HG03175 (cell line): ENCODE data around the gene CHN1.

Experiments
- ATAC-seq: cut with Tn5 transposase; IDR thresholded peaks from one replicate; pipeline ENCODE4 v1.9.1; 2021; ENCODE audit warnings: mild to moderate bottlenecking, moderate library complexity; ENCODE audit not compliant: unreplicated experiment

CHN1 gene

DNA sequence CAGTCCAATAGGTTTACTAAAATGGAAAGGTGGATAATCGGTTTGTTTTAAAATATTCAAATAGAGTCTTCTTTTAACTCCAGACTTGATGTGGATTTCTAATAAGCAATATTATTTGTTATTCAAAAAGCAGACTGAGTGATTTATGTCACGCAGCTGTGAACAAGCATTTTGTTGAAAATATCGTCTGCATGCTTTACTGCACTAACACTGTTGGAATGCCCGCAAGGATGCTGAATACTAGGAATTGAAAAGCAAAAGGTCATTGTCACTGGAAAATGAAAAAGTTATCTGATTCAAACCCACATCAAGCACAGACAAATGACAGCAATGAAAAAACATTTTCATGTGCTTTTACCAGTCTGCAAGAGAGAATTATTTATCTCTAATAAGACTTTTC, 31.1 kb downstream of the CHN1 start:
- ATAC-seq, result no peak

DNA sequence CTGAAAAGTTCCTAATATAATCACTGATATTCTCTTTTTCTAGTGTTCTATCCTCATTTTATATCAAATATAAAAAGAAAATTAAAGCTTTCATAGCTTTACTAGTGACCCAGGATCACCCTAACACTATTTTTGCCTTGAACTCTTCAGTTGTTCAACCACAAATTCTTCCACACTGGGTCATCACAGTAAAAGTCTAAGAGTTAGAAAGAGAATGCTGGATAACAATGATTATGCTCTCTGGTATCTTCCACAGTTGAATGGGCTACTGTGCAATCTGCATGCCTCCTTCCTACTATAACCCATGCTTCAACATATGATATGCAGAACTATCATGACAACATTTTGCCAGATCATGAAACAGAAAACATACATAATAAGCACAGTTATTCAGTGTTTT, 32.3 kb downstream of the CHN1 start:
- ATAC-seq, result no peak

DNA sequence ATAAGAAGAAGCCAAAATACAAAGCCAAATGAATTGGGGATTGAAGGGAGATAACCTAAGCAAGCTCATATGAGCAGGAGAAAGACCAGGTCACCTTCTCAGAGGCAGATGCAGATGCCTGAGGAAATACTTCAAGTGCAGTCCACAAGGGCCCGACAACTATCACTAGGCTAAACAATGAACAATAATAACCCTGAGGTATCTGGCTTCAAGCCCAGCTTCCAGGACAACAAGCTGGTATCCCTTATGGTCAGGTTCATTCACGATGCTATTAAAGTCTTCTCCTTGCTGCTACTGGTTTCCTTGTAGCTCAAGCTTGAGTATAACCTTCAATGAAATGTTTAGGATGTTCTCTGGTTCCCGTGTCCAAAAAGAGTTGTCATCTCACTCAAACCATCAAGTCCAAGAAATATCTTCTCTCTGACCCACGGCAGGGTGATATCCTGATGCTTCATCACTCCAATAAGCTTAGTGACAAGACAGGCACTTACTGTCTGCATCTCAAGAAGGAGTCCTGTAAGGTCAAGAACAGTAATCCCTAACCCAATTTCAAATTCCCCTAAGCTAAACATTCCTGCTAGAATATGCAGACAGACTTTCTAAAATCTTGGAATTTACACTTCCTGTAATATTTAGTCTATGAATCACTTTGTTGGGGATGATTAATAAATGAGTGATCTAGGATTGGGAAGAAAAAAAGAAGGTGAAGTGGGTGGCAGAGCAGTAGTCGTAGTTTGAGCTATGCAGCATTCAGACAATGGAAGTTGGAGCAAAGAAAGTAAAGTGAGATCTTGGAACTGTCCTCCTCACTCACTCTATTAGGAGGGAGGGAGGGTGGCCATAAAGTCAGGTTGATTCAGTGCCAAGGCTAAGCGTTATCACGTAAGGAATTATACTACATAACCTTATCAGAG, 33.1 kb downstream of the CHN1 start:
- no peak for ATAC-seq

DNA sequence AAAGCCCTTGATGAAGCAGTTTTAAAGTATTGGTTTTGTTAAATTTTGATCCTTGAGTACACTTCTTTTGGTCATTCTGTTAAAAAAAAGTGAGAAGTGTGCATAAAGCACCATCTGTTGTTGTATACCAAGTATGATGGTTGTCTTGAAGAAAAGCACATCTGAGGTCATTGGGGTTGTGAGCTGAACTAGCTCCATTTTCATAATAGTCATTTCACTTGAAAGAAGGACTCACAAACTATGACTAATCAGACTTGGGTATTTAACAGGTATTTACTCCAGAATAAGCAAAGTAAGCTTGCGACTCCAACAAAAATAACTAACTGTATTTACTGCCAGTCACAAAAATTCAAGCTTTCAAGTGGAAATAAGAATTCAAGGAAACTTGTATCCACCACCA, 35.1 kb downstream of the CHN1 start:
- no peak for ATAC-seq

DNA sequence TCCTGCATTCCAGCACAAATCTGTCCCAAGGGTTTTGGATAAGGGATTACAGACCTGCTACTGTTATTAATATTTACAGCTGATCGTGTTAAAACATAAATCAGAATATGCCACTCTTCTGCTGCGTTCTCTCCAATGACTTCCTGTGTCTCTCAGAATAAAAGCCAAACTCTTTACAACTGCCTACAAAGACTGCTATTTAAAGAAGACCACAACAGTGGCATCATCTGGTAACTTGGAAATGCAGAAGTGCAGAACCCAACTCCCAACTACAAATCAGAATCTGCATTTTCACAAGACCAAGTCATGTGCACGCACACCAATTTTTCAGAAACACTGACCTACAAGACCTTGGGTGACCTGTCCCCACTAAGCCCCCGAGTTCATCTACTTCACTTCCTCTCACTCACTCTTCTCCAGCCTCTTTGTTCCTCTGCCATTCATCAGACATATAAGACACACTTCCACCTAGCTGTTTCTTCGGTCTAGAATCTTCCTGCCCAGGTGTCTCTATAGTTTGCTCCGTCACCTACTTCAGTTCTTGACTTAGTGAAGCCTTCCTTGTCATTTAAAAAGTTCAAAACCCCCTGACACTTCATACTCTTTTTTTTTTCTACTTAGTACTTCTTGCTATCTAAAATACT, 36.0 kb downstream of the CHN1 start:
- ATAC-seq, result no peak

DNA sequence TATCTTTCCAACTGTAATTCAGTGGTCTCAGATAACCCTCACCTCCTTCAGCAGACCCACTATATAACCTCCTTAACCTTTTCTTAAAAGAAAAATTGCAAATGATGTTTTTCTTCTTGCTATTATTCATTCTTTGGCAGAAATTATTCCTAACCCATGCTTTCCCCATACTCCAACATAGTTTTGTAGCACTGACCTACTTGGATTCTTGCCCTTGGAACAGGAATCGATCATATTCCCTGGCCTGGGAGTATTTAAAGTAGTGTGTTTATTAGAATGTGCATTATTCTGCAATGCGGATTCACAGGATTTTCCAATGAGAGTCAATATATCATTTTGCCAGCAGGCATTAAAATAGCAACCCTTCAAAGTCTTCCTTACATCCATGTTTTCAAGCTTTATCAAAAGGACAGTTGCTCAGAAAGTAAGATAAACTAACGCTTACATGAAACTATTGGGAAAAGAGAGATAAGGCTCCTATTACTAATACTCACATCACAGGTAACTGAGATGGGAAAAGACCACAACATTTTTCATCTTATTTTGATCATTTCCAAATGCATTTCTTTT, 37.4 kb downstream of the CHN1 start:
- no peak for ATAC-seq

DNA sequence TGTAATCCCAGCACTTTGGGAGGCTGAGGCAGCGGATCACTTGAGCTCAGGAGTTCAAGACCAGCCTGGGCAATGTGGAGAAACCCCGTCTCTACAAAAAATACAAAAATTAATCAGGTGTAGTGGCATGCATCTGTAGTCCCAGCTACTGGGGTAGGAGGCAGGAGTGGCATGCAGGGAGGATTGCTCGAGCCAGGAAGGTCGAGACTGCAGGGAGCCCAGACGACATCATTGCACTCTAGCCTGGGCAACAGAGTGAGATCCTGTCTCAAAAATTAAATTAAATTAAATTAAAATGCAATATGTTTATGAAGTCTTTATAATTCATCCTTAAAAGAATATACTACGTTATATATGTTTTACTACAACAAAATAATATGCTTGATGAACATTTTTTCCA, 38.1 kb downstream of the CHN1 start:
- no peak for ATAC-seq

DNA sequence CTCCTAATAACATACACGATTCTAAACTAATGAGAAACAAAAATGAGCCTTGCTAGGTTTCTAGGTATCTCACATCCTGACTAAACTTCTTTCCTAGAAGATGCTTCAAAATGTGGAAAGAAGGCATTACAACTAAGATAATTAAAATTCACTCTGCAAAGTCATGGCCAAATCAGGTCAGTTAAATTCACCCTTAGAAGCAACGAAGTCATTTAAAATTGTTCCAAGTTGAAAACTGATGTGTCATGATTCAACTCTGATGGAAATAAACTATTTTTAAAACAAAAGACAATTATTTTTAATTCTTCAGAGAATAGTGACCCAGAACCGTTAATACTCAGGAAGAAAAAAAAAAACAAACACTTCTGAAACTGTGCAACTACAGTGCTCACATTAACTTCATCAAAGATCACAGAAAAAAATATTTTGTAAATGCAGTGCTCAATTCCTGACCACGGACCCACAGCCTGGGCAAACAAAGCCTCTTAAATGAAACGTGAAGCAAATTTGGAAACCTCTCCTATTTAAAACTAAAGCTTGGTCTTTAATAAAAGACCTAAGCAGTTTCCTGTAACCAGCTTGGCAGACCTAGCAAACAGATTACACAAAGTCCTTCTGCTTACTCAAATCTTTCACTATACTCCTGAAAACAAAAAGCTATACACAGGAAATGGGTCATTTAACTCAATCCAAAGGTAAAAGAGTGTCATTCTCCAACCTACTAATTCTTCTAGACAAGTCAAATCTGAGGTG, 39.0 kb downstream of the CHN1 start:
- no peak for ATAC-seq

DNA sequence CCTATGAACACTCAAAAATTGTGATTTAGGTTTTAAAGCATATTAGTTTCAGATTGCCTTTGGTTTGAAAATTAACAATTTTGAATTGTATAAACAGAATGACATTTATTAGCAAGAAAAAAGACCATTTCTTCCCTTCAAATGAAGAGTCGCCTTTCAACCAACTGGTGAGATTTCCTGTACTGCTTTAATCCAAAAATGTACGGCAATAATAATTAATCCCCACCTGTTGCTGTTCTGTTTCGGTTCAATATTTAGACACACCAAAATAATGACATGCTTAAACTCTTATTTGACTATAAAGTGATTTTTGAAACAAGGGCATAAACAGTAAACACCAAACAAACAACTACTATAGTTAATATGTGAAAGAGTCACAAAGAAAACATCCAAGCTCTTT, 39.6 kb downstream of the CHN1 start:
- no peak for ATAC-seq

DNA sequence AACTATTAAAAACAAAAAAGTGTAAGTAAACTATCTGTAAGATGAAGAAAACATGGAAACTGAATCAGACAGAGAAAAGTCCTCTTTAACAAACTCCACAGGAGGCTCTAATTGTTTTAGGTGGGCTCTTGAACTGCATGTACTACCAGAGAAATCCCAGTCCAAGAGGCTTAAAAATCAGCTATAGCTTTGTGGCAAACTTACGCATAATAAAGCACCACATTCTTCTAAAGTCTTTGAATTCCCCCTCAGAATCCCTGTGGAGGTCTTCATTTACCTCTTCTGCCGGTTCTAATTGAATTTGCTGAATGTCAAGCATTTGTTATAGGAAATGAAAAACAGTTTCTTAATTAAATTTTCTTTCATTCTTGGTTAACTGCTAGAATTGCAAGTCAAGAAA, 40.8 kb downstream of the CHN1 start:
- ATAC-seq, result no peak

DNA sequence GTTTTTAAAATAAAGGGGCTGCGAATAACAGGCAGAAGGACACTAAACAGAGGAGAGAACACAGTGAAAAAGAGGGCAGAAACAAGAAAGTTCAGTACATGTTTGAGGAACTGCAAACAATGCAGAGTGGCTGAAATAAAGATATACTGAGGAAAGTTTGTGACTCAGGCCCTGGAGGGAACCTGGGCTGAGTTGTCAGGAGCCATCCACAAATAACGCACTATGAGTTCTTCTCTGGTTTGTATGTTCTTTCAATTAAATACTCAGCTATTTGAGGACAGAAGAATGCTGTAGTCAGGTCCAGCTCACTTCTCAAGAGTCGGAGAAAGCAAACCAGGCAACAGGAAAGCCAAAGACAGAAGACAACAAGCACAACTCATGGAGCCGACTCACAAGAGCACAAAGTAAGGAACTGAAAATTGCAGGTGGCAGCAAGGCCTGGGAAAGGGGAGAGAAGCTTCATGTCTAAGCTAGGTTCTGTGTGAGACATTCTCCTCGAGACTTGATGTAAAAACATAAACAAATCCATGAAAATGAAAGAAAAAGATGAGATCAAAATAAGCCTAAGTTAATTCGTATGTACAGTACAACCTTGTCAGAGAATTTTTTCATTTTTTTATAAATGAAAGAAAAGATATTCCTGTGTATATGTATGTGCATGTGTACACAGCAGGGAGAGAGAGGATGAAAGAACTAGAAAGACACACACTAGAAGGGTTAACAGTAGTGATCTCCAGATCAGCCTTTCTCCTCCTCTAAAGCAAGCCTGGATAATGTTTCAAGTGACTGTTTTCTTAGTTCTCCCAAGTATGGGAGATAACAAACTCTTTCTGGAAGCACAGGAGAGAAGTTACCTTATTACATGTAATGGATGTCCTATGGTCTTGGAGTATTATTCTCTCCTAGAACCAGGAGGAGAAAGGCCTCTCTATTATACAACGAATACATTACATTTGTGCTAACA, 41.5 kb downstream of the CHN1 start:
- no peak for ATAC-seq

DNA sequence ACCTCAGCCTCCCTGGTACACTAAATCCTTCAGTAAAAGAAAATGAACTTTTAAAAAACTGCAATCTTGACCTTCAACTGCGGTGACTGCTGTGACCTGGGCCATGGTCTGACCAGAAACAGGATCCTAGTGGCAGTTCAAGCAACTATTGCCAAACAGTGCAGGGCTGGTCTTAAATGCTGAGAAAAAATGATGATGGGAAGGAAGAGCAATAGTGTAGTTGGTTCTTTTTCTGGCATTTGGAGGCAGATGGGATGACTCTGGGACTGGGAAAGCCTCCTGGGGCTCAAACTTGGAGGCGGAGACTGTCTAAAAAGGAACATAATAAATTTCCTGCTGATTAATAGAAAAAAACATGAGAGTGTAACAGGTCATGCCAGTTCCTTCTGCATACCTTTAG, 45.4 kb downstream of the CHN1 start:
- ATAC-seq, result no peak

DNA sequence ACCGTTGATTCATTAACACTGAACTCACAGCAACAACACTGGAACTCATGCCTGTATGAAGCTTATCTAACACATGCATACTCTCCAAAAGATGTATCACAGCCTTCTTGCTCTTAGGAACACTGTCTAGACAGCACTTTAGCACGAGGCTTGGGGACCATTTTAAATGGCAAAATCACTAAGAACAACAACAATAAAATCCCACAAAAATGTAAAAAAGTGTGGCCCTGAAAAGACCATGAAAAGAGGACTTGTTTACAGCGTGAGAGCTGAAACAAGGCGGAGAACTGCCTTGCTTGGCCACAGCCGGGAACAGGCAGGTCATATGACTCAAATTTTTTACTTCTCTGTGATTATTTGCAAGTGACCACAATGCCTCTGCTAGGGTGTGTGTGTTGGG, 48.1 kb downstream of the CHN1 start:
- no peak for ATAC-seq

DNA sequence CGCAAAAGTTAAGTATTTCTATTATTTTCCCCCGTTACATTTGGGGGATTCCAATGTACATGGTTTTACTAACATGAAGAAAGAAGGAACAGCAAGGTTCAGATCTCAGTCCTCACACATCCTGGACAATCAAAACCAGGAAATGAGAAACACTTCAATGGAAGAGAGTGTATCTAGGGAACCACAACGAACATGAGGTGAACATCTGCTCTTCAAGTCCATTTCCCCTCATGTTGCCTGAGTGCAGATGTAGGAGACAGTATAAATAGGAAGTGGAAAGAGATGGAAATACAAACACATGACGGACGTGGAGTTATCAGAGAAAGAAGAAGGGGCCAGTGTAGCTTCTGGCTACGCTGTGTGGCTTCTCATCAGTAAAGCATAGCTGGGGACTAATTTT, 52.6 kb downstream of the CHN1 start:
- no peak for ATAC-seq

DNA sequence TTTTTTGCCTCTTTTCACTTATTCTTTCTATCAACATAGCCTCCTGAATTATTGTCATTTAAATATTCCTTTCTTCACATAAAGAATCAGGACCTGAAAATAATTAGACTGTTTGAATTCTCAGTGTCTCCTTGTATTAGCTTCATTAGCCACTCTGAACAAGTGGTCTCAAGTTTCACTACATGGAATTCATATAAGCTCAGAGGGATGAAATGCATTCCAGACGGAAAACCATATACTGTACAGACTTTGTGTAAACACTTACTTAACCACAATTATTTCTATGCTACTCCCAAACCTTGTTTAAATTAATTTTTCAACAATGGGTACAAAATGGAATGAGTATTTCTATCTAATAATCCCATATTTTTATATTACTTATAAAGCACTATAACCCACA, 53.4 kb downstream of the CHN1 start:
- no peak for ATAC-seq

DNA sequence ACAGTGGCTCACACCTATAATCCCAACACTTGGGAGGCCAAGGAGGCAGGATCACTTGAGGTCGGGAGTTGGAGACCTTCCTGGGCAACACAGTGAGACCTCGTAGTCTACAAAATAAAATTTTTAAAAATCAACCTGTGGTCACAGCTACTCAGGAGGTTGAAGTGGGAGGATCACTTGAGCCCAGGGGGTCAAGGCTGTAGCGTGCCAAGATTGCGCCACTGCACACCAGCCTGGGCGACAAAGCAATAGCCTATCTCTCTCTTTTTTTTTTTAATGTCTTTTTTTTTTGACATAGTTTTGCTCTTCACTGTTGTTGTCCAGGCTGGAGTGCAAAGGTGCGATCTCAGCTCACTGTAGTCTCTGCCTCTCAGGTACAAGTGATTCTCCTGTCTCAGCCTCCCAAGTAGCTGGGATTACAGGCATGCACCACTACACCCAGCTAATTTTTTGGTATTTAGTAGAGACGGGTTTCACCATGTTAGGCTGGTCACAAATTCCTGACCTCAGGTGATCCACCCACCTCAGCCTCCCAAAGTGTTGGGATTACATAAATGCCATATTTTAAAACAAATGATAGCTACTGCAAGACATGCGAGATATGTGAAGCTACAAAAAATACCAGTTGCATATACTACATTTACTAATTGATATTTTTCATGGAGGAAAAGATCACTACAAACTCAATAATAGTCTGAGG, 55.0 kb downstream of the CHN1 start:
- no peak for ATAC-seq

DNA sequence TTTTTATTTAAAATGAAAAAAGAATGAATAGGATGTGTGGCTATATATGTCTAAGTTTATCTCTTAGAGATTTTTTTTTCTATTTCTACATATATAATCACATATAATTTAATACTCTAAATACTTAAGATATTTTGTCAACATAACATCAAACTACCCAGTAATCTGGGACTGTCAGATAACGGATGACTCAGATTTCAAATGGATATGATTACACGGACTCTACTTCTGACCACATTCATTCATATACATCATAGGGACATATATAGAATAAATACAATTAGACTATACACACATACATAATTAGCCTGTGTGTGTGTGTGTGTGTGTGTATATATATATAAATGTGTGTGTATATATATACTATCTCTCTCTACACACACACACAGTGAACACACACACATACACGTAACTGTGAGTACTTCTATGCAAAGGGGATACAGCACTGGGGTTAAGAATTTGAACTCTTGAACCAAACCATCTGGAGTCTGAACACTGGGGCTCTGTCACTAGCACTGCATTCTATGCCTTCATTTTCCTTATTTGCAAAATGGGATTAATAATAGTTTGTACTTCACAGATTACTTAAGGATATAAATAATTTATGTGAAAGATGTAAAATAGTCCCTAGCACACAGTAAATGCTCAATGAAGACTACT, 59.5 kb downstream of the CHN1 start:
- ATAC-seq, result no peak

DNA sequence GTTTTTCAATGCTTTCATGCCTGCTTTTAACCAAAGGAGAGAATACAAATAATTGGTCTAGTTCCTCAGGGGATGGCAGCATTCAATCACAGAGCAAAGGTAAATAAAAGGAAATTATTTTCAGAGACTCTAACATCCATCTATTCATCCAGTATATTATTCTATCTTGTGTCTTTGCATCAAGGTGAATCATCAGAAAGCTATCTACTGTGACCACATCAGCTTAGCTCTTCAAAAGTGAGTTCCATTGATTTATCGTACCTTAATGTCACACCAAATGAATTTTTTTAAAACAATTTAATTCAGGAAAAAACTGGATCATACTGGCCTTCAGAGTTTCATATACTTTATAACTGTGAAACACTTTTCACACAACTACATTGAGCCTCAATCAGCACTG, 66.1 kb downstream of the CHN1 start:
- no peak for ATAC-seq

DNA sequence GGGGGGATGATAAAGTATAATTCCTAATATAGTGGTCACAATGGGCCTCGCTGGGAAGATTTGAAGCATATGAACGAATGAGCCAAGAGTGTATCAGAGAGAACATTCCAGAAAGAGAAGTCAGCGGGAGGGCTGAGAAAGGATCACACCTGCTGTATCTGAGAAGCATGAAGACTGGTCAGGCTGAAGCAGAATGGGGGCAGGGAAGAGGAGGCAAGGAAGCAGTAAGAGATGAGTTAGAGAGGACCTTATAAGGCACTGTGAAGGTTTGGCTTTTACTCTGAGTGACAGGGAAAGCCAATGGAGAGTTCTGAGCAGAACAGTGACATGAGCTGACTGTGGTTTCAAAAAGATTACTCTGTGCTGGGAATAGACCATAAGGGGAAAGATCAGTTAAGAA, 73.5 kb downstream of the CHN1 start:
- no peak for ATAC-seq
